Muscle of leg (tissue), 11 donors: ENCODE measurements around the gene TSR3. TPM values are rescaled to one million over a fixed set of nuclear protein-coding genes. Genes with fewer than 3 reads are reported as not detected.

Experiments
- DNase-seq: peaks from one replicate; pipeline ENCODE4 v3.0.0; 2013
- H3K27ac ChIP-seq: one replicate; pipeline ENCODE4 v1.5.1; 2013; ENCODE audit warnings: mild to moderate bottlenecking, low read length, control low read depth
- H3K27me3 ChIP-seq: one replicate; pipeline ENCODE4 v1.6.1; 2013; ENCODE audit warnings: low read length; ENCODE audit not compliant: control insufficient read depth, insufficient read depth
- H3K36me3 ChIP-seq: one replicate; pipeline ENCODE4 v1.6.1; 2013; ENCODE audit warnings: low read length; ENCODE audit not compliant: control insufficient read depth, insufficient read depth
- H3K4me1 ChIP-seq: one replicate; pipeline ENCODE4 v1.6.1; 2013; ENCODE audit warnings: low read length; ENCODE audit not compliant: control insufficient read depth, insufficient read depth
- H3K4me3 ChIP-seq: one replicate; pipeline ENCODE4 v1.5.1; 2013; ENCODE audit warnings: low read length, control low read depth
- H3K9me3 ChIP-seq: replicated peaks from 2 replicates; pipeline ENCODE4 v1.6.1; 2013; ENCODE audit warnings: low read depth, low read length; ENCODE audit not compliant: control insufficient read depth
- WGBS: methylation state at CpG from one replicate; pipeline ENCODE4 v1.1.5; 2013; ENCODE audit warnings: missing lambda C conversion rate; ENCODE audit not compliant: insufficient coverage; 5-methylcytosine and 5-hydroxymethylcytosine counted together
- polyA plus RNA-seq, 8 donors: library from polyadenylated mRNA; unstranded; fragments of 120-200 nt; gene quantifications; one replicate each; pipeline versions ENCODE4 v1.2.1 to v1.2.3, GENCODE V29; 2013; ENCODE audit warnings: inconsistent platforms in 1 of 8, low replicate concordance in 1 of 8; ENCODE audit not compliant: insufficient read length in 8 of 8, insufficient read depth in 1 of 8
- total RNA-seq: library from RNA; stranded (reverse); fragments of 120-200 nt; gene quantifications from one replicate; pipeline ENCODE4 v1.2.4, GENCODE V29; 2013

Gene TSR3
- total and polyA plus RNA-seq, 9 donors: 40.9 to 62.3 (median 49.2) TPM

DNA sequence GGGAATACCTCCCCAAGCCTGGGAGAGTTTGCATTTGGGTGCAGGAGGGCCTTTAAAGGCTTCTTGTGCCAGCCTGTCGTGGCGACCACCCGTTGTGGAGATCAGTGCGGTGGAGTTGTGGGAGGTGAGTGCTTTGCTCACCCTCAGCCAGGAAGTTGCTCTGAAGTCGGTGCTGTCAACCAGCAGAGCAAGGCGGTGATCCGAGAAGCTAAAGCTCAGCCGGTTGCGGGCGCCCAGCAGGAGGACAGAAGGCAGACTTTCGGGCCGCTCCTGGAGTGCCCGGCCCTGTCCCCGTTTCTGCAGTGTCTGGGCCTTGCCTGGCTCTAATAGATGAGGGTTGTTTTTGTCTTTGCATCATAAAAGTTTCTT is 40.9 kb downstream of the TSR3 start:
- DNase-seq: no peak
- H3K9me3 ChIP-seq: no peaks in the 10 kb centered on the region
- no peak overlapping the region for H3K27ac ChIP-seq
- H3K4me1 ChIP-seq: peaks cover 31% of the 10 kb centered on the region
- peak overlapping the region; percentile 80 for H3K4me3 ChIP-seq
- no peaks in the 10 kb centered on the region for H3K27me3 ChIP-seq
- H3K36me3 ChIP-seq: peaks cover 35% of the 10 kb centered on the region
- WGBS: 4% methylated on average over 14 of the region's 14 CpGs

DNA sequence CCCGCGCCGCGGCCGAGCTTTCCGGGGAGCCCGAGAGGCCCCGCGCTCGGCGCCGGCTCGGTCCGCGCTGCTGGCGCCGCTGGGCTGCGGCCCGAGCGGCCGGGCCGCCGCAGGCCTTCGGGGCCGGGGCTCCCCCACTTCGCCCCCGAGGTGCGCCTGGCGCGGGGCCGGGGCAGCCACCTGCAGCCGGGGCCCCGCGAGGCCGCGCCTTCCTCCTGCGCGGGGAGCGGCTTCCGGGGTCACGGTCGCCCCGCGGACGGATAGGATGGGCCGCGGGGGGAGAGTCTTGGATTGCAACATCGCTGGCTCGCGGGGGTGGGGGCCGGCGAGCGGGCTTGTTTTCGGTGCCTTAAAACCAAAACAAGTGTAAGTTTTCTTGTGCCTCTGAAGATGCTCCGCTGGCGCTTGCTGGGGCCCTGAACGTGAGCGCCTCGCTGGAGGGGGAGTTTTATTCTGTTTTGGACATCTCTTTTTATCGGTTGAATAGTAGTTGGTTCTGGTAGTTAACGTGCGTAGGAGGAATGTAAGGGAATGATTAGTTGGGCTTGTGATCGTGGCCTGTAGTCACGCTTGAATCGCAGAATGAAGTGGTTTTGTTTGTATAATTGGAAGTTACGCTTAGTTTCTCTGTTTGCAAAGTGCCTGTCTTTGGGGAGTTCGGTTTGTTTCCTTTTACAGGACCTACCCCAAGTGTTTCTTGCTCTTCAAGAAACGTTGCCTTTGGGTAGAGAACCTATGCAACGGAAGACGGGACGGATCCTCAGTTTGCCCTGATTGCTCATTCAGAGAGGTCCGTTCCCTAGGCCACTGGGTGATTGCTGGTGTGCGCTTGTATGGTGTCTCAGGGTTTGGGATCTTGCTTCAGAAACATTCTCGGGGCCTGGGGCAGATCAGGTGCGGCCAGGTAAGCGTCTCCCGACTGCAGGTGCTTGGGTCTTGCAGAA is 41.5 kb downstream of the TSR3 start:
- Histone ChIP-seq H3K36me3 (peaks cover 28% of the 10 kb centered on the region), H3K4me3 (peak overlapping the region; percentile 80), H3K4me1 (peaks cover 31% of the 10 kb centered on the region), H3K27ac (peak overlapping the region; percentile 47), H3K9me3 (no peaks in the 10 kb centered on the region), H3K27me3 (no peaks in the 10 kb centered on the region)
- WGBS: under 1% methylated on average over 70 of the region's 77 CpGs
- DNase-seq: peak; percentile 48

DNA sequence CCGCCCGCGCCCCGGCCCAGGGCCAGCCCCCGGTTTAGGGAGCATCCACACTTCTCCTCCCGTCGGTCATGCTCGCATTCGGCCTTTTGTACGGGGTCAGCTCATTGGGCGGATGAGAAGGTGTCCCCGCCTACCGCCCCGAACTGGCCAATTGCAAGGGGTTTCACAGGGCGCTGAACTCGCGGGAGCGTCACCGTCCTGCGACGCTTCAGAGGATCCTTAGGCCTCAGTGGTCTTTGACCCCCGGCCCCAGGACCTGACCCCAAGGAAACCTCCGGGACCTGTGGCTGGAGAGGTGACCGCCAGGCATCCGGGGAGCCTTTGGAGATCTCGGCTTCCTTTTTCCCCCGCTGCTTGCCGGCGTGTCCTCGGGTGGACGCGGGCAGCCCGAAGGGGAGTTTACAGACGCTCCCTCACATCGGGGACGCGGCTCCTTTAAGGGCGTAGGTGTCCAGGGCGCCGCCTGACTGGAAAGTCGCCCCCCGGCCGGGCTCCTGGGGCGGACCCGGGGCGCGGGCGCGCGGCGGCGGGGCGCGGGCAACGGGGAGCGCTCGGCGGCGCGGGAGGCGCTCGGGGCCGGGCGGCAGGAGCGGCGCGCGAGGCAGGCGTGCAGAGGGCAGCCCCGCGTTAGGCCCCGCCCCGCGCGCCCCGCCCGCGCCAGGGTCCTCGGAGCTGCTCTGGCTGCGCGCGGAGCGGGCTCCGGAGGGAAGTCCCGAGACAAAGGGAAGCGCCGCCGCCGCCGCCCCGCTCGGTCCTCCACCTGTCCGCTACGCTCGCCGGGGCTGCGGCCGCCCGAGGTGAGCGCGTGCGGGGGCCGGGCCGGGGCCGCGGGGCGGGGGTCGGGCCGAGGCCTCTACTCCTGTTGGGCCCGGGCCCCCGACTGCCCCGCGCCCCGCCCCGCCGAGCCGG is 42.4 kb downstream of the TSR3 start, which contains the start of gene UBE2I:
UBE2I (plus strand) TSS at position 660 of the 909 bp plus-strand sequence. CDS start 4,395 bp downstream, outside the sequence.
- WGBS: under 1% methylated on average over 115 of the region's 117 CpGs
- H3K27ac ChIP-seq: peak within 1 kb of the TSS; percentile 99

DNA sequence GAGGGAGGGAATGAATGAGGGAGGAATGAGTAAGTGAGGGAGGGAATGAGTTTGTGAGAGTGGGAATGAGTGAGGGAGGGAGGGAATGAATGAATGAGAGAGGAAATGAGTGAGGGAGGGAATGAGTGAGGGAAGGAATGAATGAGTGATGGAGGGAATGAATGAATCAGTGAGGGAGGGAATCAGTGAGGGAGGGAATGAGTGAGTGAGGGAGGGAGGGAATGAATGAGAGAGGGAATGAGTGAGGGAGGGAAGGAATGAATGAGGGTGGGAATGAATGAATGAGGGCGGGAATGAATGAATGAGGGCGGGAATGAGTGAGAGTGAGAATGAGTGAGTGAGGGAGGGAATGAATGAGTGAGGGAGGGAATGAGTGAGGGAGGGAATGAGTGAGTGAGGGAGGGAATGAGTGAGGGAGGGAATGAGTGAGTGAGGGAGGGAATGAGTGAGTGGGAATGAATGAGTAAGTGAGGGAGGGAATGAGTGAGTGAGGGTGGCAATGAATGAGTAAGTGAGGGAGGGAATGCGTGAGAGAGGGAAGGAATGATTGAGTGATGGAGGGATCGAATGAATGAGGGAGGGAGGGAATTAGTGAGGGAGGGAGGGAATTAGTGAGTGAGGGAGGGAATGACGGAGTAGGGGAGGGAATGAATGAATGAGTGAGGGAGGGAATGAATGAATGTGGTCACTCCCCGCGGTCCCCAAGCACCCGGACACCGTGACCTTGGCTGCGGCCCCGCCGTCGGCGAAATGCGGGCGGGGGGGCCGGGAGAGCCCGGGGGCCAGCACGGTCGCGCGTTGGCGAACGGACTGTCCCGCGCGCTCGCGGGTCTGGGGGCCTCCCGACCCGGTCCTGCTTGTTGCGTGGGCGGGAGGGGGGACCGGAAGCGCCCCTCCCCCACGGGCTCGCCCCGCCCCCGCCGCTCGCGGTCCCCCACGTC is 43.4 kb downstream of the TSR3 start:
- 6% methylated on average over 33 of the region's 43 CpGs for WGBS
- no peak for DNase-seq
- Histone ChIP-seq H3K36me3 (peaks cover 10% of the 10 kb centered on the region), H3K4me1 (peaks cover 31% of the 10 kb centered on the region), H3K9me3 (no peaks in the 10 kb centered on the region), H3K27me3 (peaks cover 10% of the 10 kb centered on the region), H3K27ac (peak overlapping the region; percentile 99), H3K4me3 (peak overlapping the region; percentile 33)

More for the DNA sequence above, 42.4 kb downstream of the TSR3 start, which contains the start of gene UBE2I:
- Histone ChIP-seq H3K4me1 (peaks cover 31% of the 10 kb centered on the region), H3K9me3 (no peaks in the 10 kb centered on the region), H3K36me3 (peaks cover 19% of the 10 kb centered on the region), H3K4me3 (peak within 1 kb of the TSS; percentile 80), H3K27me3 (peaks cover 1% of the 10 kb centered on the region)
- peak; percentile 99 for DNase-seq

DNA sequence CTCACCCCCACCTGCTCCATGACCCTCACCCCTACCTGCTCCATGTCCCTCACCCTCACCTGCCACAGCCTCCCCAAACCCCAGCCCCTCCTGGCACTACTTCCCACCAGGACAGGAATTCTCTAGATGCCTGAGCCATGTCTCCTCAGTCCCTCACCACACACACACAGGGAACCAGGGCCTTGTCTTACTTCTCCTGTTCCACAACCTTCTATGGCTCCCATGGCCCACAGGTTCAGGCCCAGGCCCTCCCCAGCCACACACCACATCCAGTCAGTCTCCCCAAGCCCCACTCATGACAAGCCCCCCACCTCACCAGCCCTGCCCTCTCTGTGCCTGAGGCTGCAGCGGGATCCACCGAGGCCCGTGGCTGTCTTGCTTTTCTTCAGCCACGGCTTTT is 45.3 kb downstream of the TSR3 start:
- no peak overlapping the region for H3K4me3 ChIP-seq
- no peaks in the 10 kb centered on the region for H3K36me3 ChIP-seq
- no peaks in the 10 kb centered on the region for H3K9me3 ChIP-seq
- no peak overlapping the region for H3K27ac ChIP-seq
- 67% methylated on average over 4 of the region's 4 CpGs for WGBS
- peaks cover 13% of the 10 kb centered on the region for H3K4me1 ChIP-seq
- H3K27me3 ChIP-seq: peaks cover 25% of the 10 kb centered on the region
- no peak for DNase-seq

DNA sequence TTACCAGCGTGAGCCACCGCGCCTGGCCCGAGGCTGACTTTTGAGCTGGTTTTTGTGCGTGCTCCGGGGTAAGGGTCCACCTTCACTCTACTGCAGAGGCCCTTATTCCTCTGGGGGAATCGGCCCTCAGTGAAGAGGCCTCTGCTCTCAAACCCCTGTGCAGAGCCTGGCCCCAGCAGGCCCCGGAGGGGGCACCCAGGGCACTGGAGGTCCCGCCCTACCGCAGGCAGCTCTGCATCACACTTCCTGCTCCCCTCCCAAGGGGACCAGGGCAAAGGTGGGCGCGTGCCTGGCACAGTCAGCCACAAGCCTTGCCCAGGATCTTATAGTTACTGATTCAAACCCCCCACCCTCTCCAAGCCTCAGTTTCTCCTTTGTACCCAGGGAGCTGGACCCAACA is 45.9 kb downstream of the TSR3 start:
- no peaks in the 10 kb centered on the region for H3K9me3 ChIP-seq
- DNase-seq: no peak
- no peak overlapping the region for H3K27ac ChIP-seq
- peaks cover 30% of the 10 kb centered on the region for H3K27me3 ChIP-seq
- H3K4me3 ChIP-seq: no peak overlapping the region
- 68% methylated on average over 12 of the region's 12 CpGs for WGBS
- H3K36me3 ChIP-seq: no peaks in the 10 kb centered on the region
- H3K4me1 ChIP-seq: peaks cover 11% of the 10 kb centered on the region

DNA sequence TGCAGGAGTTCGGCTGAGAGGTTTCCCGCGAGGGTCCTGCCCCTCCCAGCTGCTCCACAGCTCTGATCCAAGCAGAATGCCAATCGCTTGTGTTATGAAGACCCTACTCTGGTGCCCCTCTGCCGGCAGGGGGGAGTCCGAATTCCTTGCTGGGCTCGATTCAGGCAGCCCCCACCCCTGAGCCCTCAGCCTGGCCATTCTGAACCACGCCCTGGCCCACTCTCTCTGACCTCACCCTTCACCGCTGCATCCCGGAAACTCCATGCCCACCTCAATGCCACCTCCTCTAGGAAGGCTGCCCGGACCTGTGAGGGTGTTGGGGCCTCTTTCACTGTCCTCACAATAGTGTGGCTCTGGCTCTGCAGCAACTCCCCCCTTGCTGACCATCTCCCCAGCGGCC is 50.1 kb downstream of the TSR3 start:
- Histone ChIP-seq H3K4me3 (no peak overlapping the region), H3K27me3 (peaks cover 58% of the 10 kb centered on the region), H3K4me1 (peaks cover 6% of the 10 kb centered on the region), H3K36me3 (no peaks in the 10 kb centered on the region), H3K9me3 (no peaks in the 10 kb centered on the region), H3K27ac (no peak overlapping the region)
- WGBS: 72% methylated on average over 11 of the region's 12 CpGs
- no peak for DNase-seq

DNA sequence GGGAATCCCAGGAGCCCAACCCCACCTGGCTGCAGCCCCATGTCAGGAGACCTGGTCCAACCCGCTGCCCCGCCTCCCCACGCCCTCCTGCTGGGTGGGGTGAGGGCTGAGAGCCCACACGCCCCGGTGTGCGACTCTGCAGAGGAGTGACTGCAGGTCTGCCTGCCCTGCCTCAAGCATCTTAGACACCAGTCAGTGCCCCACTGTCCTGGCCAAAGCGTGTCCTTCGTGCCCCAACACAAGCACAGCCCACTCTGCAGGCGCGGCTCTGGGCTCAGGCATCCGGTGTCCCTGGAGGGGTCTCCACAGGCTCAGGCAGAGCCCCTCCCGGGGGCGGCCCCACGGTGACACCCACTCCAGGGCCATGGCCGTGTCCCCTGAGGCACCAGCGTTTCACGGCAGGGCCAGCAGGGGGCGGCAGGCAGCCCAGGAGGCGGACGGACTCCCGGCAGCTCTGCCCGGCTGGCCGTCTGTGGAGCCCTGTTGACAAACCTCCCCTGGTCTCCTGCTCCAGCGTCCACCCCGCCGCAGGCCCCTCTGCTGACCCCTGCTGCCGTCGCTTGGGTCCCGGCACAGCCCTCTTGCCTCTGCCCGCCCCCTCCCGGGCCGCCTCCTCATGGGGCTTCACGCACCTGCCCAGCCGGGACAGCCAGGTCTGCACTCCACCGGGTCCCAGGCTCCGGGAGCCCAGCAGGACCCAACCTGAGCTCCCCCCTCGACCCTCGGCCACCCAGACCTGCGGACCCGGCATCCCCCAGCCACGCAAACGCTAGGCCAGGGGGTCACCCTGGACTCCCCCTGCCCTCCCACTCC is 50.8 kb downstream of the TSR3 start:
- no peaks in the 10 kb centered on the region for H3K9me3 ChIP-seq
- H3K27me3 ChIP-seq: peaks cover 60% of the 10 kb centered on the region
- H3K36me3 ChIP-seq: no peaks in the 10 kb centered on the region
- WGBS: 9% methylated on average over 41 of the region's 42 CpGs
- no peak overlapping the region for H3K4me3 ChIP-seq
- H3K4me1 ChIP-seq: peaks cover 6% of the 10 kb centered on the region
- no peak overlapping the region for H3K27ac ChIP-seq
- DNase-seq: no peak

DNA sequence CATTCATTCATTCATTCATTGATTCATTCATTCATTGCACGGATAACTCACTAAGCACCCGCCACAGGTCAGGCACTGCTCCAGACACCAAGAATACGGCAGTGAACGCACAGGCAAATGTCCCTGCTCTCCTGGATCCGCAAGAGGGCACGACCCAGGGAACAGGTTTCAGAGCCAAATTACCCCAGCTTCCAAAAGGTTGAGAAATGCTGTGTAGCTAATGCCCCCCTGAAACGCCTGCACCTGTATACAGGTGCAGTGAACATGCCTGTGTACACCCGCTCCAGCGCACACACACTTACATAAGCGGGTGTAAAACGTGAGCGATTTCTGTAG is 51.8 kb downstream of the TSR3 start:
- peaks cover 61% of the 10 kb centered on the region for H3K27me3 ChIP-seq
- no peak overlapping the region for H3K27ac ChIP-seq
- peaks cover 6% of the 10 kb centered on the region for H3K4me1 ChIP-seq
- no peaks in the 10 kb centered on the region for H3K9me3 ChIP-seq
- DNase-seq: no peak
- H3K4me3 ChIP-seq: no peak overlapping the region
- 59% methylated on average over 6 of the region's 12 CpGs for WGBS
- no peaks in the 10 kb centered on the region for H3K36me3 ChIP-seq
